Thoracic aorta endothelial cell (primary cell): ENCODE results near the gene DPCD. TPM values are rescaled to one million over a fixed set of nuclear protein-coding genes. Genes with fewer than 3 reads are reported as not detected.

Experiments
- small RNA-seq: library from RNA; depleted of rRNA; stranded (forward); fragments of <200 nt; gene quantifications from one replicate; pipeline ENCODE3, GENCODE V24; 2012
- total RNA-seq: library from RNA; depleted of rRNA; stranded (reverse); fragments of >200 nt; gene quantifications from 2 replicates; pipeline ENCODE4 v1.2.3, GENCODE V29; 2012

DPCD gene
- total RNA-seq, result 23.7 and 27.8 TPM in 2 replicates

GRCh38 chr10:101587725-101588653 lies at the start of gene DPCD, which contains the start of gene POLL:
TSS of gene DPCD (plus strand) at chr10:101588321. CDS start at chr10:101588337, 16 bp downstream.
TSS of gene POLL (minus strand) at chr10:101588257. CDS start at chr10:101587360, 897 bp downstream.

Small RNAs within 50 kb of the gene (small RNA-seq; reads per million reads assigned to genes)
- gene MIR3158-1 (5.1 reads per million, percentile 81 among the genes with 10 or more reads in this experiment), gene RNU6-1165P (not detected)

Other genes with a start within 250 kb of the DPCD start
- 16.4 and 16.8 TPM in 2 replicates for gene BTRC, start 234.2 kb upstream of the DPCD start, total RNA-seq
- 10.9 and 15.2 TPM in 2 replicates for gene POLL, start 64 bp upstream of the DPCD start, total RNA-seq
- 15.5 and 18.8 TPM in 2 replicates for gene FBXW4, start 106.8 kb downstream of the DPCD start, total RNA-seq
- 0.13 TPM in 1 of 2 replicates, not detected in the other for gene FGF8, start 187.8 kb downstream of the DPCD start, total RNA-seq
- gene NPM3, start 195.1 kb downstream of the DPCD start, total RNA-seq, result 88.3 and 105 TPM in 2 replicates
- 140 and 184 TPM in 2 replicates for gene OGA, start 230.1 kb downstream of the DPCD start, total RNA-seq